Fibroblast of the aortic adventitia (primary cell): ENCODE measurements around the gene KIR3DL2. TPM values are rescaled to one million over a fixed set of nuclear protein-coding genes. Genes with fewer than 3 reads are reported as not detected.
"Not testable (repeated sequence)": the region's sequence is repeated elsewhere in the genome, so short reads cannot be mapped to it uniquely, and the experiment has no call there.

Experiments
- DNase-seq: peaks from one replicate; pipeline ENCODE4 v3.0.0-alpha.2; 2010; ENCODE audit warnings: low read depth
- H3K4me3 ChIP-seq: 2 replicates; pipeline ENCODE4 v1.5.1; 2011; ENCODE audit warnings: low read depth, mild to moderate bottlenecking, control low read depth, low read length, moderate library complexity
- CTCF ChIP-seq: IDR thresholded peaks from 2 replicates; pipeline ENCODE4 v1.5.1; 2011; ENCODE audit warnings: mild to moderate bottlenecking, low read length, control low read depth, inconsistent platforms; ENCODE audit not compliant: insufficient read depth
- total RNA-seq: library from RNA; depleted of rRNA; stranded (reverse); fragments of >200 nt; gene quantifications from 2 replicates; pipeline ENCODE4 v1.2.3, GENCODE V29; 2012; ENCODE audit warnings: low replicate concordance

The KIR3DL2 gene
- total RNA-seq, 1 donor: not detected

GRCh38 chr19:54817670-54818536, 32.3 kb upstream of the KIR3DL2 start:
- H3K4me3 ChIP-seq: no peak overlapping the region
- no peak for DNase-seq
- no peak for TF ChIP-seq CTCF

- not testable (repeated sequence) for DNase-seq, H3K4me3 ChIP-seq
Observed at GRCh38 chr19:54824416-54824815, 25.8 kb upstream of the KIR3DL2 start.

GRCh38 chr19:54825326-54825725, 24.9 kb upstream of the KIR3DL2 start:
- DNase-seq, H3K4me3 ChIP-seq: not testable (repeated sequence)

GRCh38 chr19:54828064-54828463, 22.2 kb upstream of the KIR3DL2 start:
- DNase-seq, H3K4me3 ChIP-seq: not testable (repeated sequence)

GRCh38 chr19:54832496-54832895, 17.7 kb upstream of the KIR3DL2 start, which contains the start of gene KIR2DS4:
KIR2DS4 (plus strand) TSS chr19:54832676.
- H3K4me3 ChIP-seq, DNase-seq: not testable (repeated sequence)

- H3K4me3 ChIP-seq, DNase-seq: not testable (repeated sequence)
Observed at GRCh38 chr19:54835126-54835525, 15.1 kb upstream of the KIR3DL2 start.

- not testable (repeated sequence) for H3K4me3 ChIP-seq, DNase-seq
Observed at GRCh38 chr19:54837522-54837921, 12.7 kb upstream of the KIR3DL2 start.

- DNase-seq, H3K4me3 ChIP-seq: not testable (repeated sequence)
Observed at GRCh38 chr19:54843171-54843570, 7.1 kb upstream of the KIR3DL2 start.

GRCh38 chr19:54850930-54851329, 687 bp downstream of the KIR3DL2 start:
- H3K4me3 ChIP-seq: no peak overlapping the region
- DNase-seq: no peak
- TF ChIP-seq CTCF: no peak

GRCh38 chr19:54851353-54851752, 1.1 kb downstream of the KIR3DL2 start:
- DNase-seq: no peak
- H3K4me3 ChIP-seq: no peak overlapping the region

GRCh38 chr19:54855241-54855640, 5.0 kb downstream of the KIR3DL2 start:
- not testable (repeated sequence) for DNase-seq, H3K4me3 ChIP-seq

More at GRCh38 chr19:54851353-54851752, 1.1 kb downstream of the KIR3DL2 start:
- no peak for TF ChIP-seq CTCF

- H3K4me3 ChIP-seq, DNase-seq: not testable (repeated sequence)
Observed at GRCh38 chr19:54858476-54858875, 8.2 kb downstream of the KIR3DL2 start.

GRCh38 chr19:54859421-54859820, 9.2 kb downstream of the KIR3DL2 start:
- not testable (repeated sequence) for H3K4me3 ChIP-seq, DNase-seq

- not testable (repeated sequence) for H3K4me3 ChIP-seq, DNase-seq
Observed at GRCh38 chr19:54863459-54863858, 13.2 kb downstream of the KIR3DL2 start.
